ENCODE data around the gene ELFN2.

Gene ELFN2

GRCh38 chr22:37326726-37327125 is 100.6 kb downstream of the ELFN2 start:
- peaks cover 9% of the 10 kb centered on the region for H3K4me1 Mint-ChIP-seq (ENCODE audit: low read depth)
- intact Hi-C loops (cut with micrococcal nuclease) = no loop called here
- H3K36me3 Mint-ChIP-seq (ENCODE audit: low read depth) = no peaks in the 10 kb centered on the region
- H3K9me3 Mint-ChIP-seq = no peaks in the 10 kb centered on the region
- no peak overlapping the region for H3K27ac Mint-ChIP-seq
- H3K27me3 Mint-ChIP-seq = peaks cover 88% of the 10 kb centered on the region
- no peak overlapping the region for H3K4me3 Mint-ChIP-seq

DNA sequence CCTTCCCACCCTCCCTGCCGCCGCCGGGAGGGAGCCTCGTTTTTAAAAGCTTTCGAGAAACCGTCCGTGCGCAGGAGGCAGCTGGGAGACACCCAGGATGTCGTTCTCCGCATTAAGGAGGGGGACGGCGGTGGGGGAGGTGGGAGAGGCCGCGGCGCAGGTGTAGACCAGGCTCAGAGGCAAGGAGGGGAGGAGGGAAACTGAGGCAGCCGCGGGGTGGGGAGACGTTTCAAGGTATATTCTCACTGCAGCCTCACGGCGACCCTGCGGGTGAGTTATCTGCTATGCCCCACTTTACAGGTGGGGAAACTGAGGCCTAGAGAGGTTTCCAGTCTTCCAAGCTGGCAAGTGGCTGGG is 102.3 kb downstream of the ELFN2 start:
- Mint-ChIP-seq H3K4me1 (ENCODE audit: low read depth) (peaks cover 18% of the 10 kb centered on the region), H3K27ac (no peak overlapping the region), H3K9me3 (no peaks in the 10 kb centered on the region), H3K27me3 (peaks cover 79% of the 10 kb centered on the region), H3K4me3 (no peak overlapping the region), H3K36me3 (ENCODE audit: low read depth) (no peaks in the 10 kb centered on the region)
- intact Hi-C loops (cut with micrococcal nuclease) = no loop called here

DNA sequence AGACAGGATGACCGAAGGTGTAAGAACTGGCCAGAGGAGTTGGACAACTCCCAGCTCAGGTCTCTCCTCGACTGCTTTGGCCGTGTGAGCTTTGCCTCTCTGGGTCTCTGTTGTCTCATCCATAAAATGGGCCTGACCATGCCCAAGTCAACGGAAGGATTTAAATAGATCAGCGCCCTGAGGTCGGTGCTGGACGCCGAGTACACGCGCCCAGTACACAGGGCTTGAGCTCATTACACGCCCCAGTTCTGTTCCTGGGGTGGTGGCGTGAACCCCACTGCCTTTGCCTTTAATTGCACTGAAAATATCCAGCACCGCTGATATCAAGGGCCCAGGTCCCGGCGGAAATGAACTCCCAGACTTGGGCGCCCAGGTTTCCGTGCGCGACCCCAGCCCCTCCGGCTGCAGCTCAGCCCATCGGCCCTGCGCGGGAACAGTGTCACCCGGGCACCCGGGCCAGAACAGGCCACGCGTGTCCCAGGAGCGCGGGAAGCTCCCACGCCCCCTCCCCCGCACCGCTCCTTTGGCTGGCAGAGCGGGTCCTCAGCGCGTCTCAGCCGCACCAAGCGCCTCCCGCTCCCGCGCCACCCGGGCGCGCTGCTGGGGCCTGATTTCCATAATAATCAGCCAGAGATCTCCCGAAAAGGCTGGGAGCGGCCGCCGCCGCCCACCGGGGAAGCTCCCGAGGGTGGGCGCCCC is 102.8 kb downstream of the ELFN2 start:
- intact Hi-C loops (cut with micrococcal nuclease) = no loop called here
- Mint-ChIP-seq H3K9me3 (no peaks in the 10 kb centered on the region), H3K4me1 (ENCODE audit: low read depth) (peaks cover 18% of the 10 kb centered on the region), H3K27ac (no peak overlapping the region), H3K27me3 (peaks cover 76% of the 10 kb centered on the region), H3K36me3 (ENCODE audit: low read depth) (no peaks in the 10 kb centered on the region), H3K4me3 (no peak overlapping the region)

DNA sequence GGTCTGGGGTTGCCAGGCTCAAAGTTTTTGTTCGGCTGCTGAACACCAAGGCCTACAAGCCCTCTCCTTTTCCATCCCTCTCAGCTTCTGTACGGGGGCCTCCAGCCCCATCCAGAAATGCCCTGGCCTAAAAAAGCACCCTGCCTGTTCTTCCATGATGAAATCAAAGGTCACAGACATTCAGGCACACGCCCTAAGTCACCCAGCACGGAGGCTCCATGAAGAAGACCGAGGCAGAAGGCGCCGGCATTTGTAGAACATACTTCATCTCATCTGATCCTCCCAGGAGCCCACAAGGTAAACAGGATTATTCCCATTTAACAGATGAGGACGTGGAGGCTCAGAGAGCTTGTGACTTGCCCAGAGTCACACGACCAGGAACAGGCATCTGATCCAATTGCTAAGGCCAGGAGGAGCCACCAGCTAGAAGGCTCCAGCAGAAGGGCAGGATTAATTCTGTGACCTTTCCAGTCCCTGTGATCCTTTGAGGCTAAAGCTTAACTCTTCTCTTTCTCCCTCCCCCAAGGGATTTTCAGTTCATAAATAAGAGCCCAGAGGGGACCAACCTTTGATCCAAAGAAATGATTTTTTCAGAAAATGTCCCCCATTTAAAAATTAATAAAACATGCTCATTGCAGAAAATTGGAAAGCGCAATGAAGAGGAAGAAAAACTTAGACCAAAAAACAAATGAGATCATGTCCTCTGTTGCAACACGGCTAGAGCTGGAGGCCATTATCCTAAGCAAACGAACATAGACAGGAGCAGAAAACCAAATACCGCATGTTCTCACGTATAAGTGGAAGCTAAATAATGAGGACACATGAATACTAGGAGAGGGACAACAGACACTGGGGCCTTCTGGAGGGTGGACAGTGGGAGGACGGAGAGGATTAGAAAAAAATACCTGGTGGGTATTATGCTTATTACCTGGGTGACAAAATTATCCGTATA is 106.3 kb downstream of the ELFN2 start:
- intact Hi-C loops (cut with micrococcal nuclease) = no loop called here
- Mint-ChIP-seq H3K36me3 (ENCODE audit: low read depth) (no peaks in the 10 kb centered on the region), H3K27ac (no peak overlapping the region), H3K9me3 (no peaks in the 10 kb centered on the region), H3K27me3 (peaks cover 56% of the 10 kb centered on the region), H3K4me1 (ENCODE audit: low read depth) (peaks cover 13% of the 10 kb centered on the region), H3K4me3 (no peak overlapping the region)

DNA sequence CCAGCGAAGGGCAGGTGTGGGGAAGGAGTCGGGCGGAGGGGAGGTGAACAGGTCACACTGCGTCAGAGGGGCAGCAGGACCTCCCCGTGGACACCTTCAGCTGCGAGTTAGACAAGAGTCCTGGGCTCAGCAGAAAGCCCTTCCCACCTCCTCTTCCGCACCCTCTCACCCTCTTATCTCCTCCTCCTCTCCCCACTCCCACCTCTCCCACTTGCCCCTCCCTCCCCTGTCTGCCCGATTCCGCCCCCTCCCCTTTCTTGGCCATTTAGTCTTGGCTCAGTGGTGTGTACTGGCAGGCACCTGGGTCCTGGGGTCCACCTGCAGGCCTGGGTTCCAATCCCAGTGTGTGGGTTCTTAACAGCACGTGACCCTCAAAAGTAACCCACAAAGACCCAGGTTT is 107.8 kb downstream of the ELFN2 start:
- Mint-ChIP-seq H3K4me1 (ENCODE audit: low read depth) (peaks cover 21% of the 10 kb centered on the region), H3K27me3 (peaks cover 41% of the 10 kb centered on the region), H3K36me3 (ENCODE audit: low read depth) (peaks cover 6% of the 10 kb centered on the region), H3K9me3 (no peaks in the 10 kb centered on the region), H3K4me3 (no peak overlapping the region), H3K27ac (no peak overlapping the region)
- intact Hi-C loops (cut with micrococcal nuclease) = no loop called here

GRCh38 chr22:37318364-37319109 is 108.7 kb downstream of the ELFN2 start:
- intact Hi-C loops (cut with micrococcal nuclease) = no loop called here
- peaks cover 15% of the 10 kb centered on the region for H3K36me3 Mint-ChIP-seq (ENCODE audit: low read depth)
- H3K9me3 Mint-ChIP-seq = no peaks in the 10 kb centered on the region
- no peak overlapping the region for H3K4me3 Mint-ChIP-seq
- no peak overlapping the region for H3K27ac Mint-ChIP-seq
- H3K4me1 Mint-ChIP-seq (ENCODE audit: low read depth) = peaks cover 31% of the 10 kb centered on the region
- peaks cover 31% of the 10 kb centered on the region for H3K27me3 Mint-ChIP-seq

All from dendritic cell treated with granulocyte-macrophage colony-stimulating factor and Interleukin-4, amounts not matched to agents 40 ng/mL and 50 ng/mL, for 4 days (primary cell).